GM12891 (cell line): ENCODE results near the gene TMCO1.

Experiments
- PAX5 ChIP-seq: IDR thresholded peaks from 2 replicates; pipeline ENCODE4 v1.6.1; 2011; ENCODE audit warnings: low read length, moderate library complexity, mild to moderate bottlenecking; ENCODE audit not compliant: insufficient read depth, severe bottlenecking
- POLR2A ChIP-seq: IDR thresholded peaks from 2 replicates; pipeline ENCODE4 v1.6.1; 2011; ENCODE audit warnings: low read depth, low read length, control low read depth
- POLR2AphosphoS5 ChIP-seq: IDR thresholded peaks from 2 replicates; pipeline ENCODE4 v1.6.1; 2011; ENCODE audit warnings: low read depth, low read length, control low read depth
- SPI1 ChIP-seq: IDR thresholded peaks from 2 replicates; pipeline ENCODE4 v1.6.1; 2011; ENCODE audit warnings: low read depth, low read length, control low read depth
- TAF1 ChIP-seq: IDR thresholded peaks from 2 replicates; pipeline ENCODE4 v1.6.1; 2011; ENCODE audit warnings: low read depth, low read length, control low read depth

GRCh38 chr1:165734906-165735305, 33.8 kb downstream of the TMCO1 start:
- no peak for TF ChIP-seq POLR2AphosphoS5
- TF ChIP-seq PAX5: no peak
- no peak for TF ChIP-seq POLR2A
- no peak for TF ChIP-seq TAF1
- TF ChIP-seq SPI1: no peak
